GM19193 (cell line): ENCODE results near the gene PRELP.

ENCODE experiments used
- POLR2A ChIP-seq: IDR thresholded peaks from 4 replicates; pipeline ENCODE4 v1.6.1; 2011; ENCODE audit not compliant: insufficient read depth, insufficient read length; ENCODE audit errors: extremely low read depth

The PRELP gene

GRCh38 chr1:203536575-203536974 is 61.0 kb downstream of the PRELP start:
- TF ChIP-seq POLR2A = no peak

GRCh38 chr1:203536980-203537455 is 61.4 kb downstream of the PRELP start:
- no peak for TF ChIP-seq POLR2A

- TF ChIP-seq POLR2A = no peak
These were observed 62.3 kb downstream of the PRELP start for GRCh38 chr1:203537806-203538464.

- TF ChIP-seq POLR2A = no peak
These were observed 63.1 kb downstream of the PRELP start for GRCh38 chr1:203538726-203539125.

GRCh38 chr1:203539831-203540546 is 64.4 kb downstream of the PRELP start:
- TF ChIP-seq POLR2A = no peak
